ENCODE data around the gene TCTN1.
A peak's percentile ranks its signal among the peaks of the same experiment; 100 is the strongest.
"Not testable (repeated sequence)": the region's sequence is repeated elsewhere in the genome, so short reads cannot be mapped to it uniquely, and the experiment has no call there.

The TCTN1 gene

DNA sequence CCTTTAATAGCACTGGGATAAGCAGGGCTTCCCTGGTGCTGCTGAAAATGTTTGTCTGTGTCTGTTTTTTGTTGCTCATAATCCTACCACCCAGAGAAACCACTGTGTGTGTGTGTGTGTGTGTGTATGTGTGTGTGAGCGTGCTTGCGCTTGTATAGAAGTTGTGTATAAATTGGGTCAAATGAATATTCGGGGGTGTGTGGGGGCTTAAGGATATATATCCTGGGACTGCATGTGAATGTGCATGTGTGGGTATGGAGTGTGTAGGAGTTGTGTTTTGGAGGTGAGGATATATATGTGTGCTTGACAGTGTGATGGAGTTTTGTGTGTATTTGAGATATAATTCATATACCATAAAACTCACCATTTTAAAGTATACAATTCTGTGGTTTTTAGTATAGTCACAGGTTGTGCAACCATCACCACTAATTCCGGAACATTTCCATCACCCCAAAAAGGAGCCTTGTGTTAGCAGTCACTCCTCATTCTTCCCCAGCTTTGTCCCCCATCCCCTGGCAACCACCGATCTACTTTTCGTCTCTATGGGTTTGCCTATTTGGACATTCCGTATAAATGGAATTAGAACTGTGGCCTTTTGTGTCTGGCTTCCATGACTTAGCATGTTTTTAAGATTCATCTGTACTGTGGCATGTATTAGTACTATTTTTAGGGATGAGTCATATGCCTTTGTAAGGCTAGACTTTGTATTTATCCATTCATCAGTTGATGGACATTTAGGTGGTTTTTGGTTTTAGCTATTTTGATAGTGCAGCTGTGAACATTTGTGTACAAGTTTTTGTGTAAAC lies 25.6 kb downstream of the TCTN1 start:
- peak; percentile 81 for DNase-seq

- no peak for DNase-seq
Measured at GRCh38 chr12:110640275-110641025, 26.5 kb downstream of the TCTN1 start.

DNA sequence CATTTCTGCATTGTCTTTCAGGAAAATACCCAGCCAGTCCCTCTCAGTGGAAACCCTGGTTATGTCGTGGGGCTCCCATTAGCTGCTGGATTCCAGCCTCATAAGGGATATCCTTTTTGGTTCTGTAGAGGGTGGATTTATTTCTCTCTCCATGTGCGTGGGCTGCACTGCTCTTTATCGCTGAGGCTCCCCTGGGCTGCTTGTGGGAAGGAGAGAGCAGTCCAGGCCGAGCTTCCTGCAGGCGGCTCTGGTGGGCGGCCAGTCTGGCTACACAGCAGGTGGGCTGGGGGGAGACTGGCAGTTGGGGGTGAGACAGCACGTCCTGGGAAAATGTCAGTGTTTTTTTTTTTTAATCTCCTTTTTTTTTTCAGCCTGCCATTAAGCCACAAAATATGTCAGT lies 27.6 kb downstream of the TCTN1 start:
- DNase-seq, result peak; percentile 51

DNA sequence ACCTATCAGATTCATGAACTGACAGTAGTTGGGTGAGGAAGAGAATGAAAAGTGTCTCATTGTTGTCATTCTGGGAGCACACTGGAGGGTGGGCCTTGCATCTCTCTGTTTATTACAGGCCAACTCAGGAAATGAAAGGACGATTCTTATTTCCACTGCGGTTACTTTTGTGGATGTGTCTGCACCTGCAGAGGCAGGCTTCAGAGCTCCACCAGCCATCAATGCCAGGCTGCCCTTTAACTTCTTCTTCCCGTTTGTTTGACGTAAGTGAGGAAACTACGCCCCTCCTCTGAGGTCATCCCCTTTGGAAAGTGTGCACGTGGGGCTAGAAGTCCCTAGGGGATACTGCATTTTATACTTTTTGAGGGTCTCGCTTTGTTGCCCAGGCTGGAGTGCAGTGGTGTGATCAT lies 33.7 kb downstream of the TCTN1 start:
- no peak for DNase-seq

GRCh38 chr12:110649341-110649847 lies 35.5 kb downstream of the TCTN1 start:
- no peak for DNase-seq

GRCh38 chr12:110654238-110654637 lies 40.3 kb downstream of the TCTN1 start:
- DNase-seq, result not testable (repeated sequence)

- no peak for DNase-seq
Measured at GRCh38 chr12:110656071-110656655, 42.2 kb downstream of the TCTN1 start.

- DNase-seq, result no peak
Measured at GRCh38 chr12:110657747-110658146, 43.8 kb downstream of the TCTN1 start.

GRCh38 chr12:110658242-110658641 lies 44.3 kb downstream of the TCTN1 start:
- DNase-seq, result no peak

- no peak for DNase-seq
Measured at GRCh38 chr12:110658878-110659277, 44.9 kb downstream of the TCTN1 start.

DNA sequence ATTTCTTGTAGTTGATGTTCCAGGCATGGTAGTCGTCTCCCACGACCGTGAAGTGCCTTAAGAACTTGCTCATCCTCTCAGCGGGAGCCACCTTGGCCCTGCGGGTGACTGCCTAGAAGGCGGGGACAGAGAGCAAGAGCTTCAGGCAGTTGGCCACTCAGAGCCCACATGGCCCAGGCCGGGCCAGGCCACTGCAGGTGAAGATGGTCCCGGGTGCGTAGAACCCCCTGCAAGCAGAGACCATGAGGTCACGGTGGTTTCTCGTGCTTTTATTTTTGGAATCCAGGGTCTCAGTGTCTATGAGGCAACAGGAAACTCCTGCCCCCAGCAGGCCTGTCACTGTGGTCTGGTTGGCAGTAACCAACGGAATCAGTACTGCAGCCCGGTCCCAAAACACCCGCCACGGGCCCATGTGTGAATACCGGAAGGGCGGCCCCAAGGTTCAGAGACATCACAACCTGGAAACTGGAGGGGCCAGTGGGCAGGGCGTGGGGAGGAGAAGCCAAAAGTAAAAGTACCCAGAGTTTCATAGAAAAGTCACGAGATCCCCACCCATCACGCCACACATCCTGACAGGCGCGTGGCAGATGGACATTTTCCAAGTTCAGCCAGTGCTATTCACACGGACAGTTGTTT lies 47.5 kb downstream of the TCTN1 start:
- no peak for DNase-seq

DNA sequence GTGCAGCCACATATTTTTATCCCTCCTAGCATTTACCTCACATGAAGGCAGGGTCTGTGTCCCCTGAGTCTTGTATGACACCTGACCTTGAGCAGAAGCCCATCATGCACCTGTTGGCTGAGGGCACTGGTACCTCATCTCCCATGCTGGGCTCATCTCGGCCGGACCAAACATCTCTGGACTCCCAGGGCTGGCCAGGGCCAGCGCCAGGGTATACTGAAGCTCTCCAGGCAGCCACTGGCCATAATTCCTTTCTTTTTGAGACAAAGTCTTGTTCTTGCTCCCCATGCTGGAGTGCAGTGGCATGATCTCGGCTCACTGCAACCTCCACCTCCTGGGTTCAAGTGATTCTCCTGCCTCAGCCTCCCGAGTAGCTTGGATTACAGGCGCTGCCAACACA lies 53.0 kb downstream of the TCTN1 start:
- DNase-seq, result no peak

DNA sequence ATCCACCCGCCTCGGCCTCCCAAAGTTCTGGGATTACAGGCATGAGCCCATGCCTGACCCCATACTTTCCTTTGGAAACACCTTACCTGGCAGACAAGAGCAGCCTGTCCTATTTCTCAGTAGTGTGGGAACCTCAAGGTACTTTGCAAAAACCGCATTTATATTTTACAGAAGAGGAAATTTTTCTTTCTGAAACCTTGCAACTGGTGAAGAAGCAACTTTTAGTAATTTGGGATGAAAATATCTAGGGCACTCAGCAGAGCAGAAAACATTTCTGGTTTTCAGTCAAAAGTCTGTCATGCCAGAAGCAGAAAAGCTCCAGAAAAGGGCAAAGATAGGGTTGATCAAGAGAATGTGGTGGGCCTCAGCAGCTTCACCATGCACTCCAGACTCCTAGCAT lies 53.7 kb downstream of the TCTN1 start:
- no peak for DNase-seq

DNA sequence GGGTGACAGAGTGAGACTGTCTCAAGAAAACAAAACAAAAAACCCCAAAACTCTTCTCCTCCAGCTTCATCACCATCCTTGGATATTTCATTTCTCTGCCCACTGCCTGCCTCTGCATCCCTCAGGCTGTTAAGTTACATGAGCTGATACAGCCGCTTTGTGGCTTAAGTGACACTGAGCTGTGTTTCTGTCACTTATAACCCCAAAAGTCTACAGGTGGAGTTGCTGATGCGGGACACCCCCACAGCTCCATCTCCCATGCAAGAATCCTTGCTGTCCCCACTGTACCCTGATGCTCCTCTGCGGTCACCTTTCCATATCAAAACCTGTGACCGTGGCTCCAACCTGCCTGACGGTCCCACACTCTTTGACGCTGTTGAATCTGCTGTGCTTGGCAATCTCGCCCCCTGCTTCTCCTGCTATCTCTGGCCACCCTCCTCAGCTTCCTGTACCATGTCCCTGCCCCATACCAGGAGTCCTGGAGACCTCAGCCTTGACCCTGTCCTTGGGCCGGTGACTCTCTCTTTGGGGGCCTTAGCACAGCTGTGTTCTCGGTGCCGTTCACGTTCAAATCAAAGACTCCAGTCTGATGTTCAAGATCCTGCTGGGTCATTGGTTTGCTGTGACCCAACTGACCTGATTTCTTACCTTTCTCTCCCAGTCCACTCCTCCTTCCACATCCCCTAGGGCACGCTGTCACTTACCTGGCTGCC lies 54.7 kb downstream of the TCTN1 start:
- DNase-seq, result no peak

DNA sequence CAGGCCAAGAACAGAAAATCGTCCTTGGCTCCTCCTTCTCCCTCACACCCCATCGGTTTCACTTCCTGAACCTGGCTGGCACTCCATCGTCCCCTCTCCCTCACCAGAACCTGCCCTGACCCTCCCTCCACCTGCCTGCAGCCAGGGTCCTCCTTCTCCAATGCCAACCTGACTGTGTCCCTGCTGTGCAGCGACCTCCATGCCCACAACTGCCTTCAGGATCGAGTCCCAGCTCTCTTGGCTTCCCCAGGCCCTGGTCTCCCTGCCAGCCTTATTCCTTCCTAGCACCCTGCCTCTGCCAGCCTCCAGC lies 55.2 kb downstream of the TCTN1 start:
- no peak for DNase-seq

DNA sequence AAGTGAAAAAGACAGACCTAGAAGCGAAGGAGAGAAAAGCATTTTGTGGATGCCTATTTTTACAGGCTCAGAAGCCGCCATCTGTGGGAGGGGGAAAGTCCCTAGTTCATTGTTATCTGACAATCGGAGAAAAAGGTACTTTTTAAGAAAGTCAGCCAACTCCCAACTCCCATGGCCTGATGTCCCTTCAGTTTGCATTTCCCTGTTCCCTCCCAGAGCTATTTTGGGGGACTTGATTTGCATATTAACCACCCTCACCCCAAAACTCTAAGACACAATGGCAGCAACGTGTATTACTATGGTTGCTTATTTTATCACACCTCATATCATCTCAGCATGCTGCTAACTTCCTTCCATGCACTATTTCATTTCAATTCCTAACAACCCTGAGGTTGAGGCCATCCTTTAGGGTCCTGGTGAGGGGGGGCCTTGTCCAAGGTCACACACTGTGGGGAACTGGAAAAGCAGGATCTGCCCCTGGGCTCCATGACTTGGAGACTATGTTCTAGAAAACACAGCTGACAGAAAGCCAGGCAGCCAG lies 56.3 kb downstream of the TCTN1 start:
- DNase-seq, result no peak

DNA sequence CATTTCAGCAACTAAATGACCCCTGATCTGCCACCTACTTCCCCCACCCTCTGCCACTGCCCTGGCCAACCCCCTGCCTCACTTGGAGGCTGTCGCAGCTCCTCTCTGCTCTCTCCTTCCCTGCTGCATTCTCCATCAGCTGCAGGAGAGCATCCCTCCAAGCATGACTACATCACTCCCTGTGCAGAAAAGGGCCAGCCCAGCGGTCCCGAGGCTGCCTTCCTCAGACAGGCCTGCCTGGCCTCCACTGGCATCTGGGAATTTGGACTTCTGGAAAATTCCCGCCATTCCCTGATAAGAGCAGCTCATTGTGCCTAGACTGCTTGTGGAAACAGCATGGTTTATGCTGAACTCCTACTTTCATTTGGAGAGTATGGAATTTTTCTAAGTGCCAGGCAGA lies 62.2 kb downstream of the TCTN1 start:
- no peak for DNase-seq

GRCh38 chr12:110677206-110677911 lies 63.4 kb downstream of the TCTN1 start:
- no peak for DNase-seq

- no peak for DNase-seq
Measured at GRCh38 chr12:110677982-110678381, 64.1 kb downstream of the TCTN1 start.

DNA sequence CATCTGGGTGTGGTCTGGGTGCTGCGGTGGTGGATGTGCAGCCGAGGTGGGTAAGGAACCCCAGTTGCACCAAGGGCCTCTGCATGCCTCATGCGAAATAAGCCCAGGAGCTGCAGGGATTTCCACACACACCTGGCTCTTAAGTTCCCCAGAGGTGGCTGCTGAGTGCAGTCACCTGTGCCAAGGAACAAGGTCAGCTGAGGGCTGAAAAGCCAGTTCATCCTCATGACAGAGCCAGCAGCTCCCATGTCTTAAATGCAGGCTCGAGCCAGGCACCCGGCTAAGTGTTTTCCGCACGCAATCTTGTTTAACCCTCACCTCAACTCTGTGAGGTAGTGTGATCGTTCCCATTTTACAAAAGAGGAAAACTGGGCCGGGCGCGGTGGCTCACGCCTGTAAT lies 65.3 kb downstream of the TCTN1 start:
- no peak for DNase-seq

GRCh38 chr12:110680032-110680431 lies 66.1 kb downstream of the TCTN1 start:
- no peak for DNase-seq

GRCh38 chr12:110683888-110684287 lies 70.0 kb downstream of the TCTN1 start:
- no peak for DNase-seq
